EL (cell line): ENCODE data around the gene ERICH4.
A peak's percentile ranks its signal among the peaks of the same experiment; 100 is the strongest.
"Not testable (repeated sequence)": the region's sequence is repeated elsewhere in the genome, so short reads cannot be mapped to it uniquely, and the experiment has no call there.

Source experiments
- DNase-seq: peaks from one replicate; pipeline ENCODE4 v3.0.0-alpha.2; 2016

ERICH4 gene, protein sequence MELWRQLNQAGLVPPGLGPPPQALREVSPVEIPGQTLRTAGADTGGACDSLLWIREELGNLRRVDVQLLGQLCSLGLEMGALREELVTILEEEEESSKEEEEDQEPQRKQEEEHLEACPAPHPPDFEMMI

DNA sequence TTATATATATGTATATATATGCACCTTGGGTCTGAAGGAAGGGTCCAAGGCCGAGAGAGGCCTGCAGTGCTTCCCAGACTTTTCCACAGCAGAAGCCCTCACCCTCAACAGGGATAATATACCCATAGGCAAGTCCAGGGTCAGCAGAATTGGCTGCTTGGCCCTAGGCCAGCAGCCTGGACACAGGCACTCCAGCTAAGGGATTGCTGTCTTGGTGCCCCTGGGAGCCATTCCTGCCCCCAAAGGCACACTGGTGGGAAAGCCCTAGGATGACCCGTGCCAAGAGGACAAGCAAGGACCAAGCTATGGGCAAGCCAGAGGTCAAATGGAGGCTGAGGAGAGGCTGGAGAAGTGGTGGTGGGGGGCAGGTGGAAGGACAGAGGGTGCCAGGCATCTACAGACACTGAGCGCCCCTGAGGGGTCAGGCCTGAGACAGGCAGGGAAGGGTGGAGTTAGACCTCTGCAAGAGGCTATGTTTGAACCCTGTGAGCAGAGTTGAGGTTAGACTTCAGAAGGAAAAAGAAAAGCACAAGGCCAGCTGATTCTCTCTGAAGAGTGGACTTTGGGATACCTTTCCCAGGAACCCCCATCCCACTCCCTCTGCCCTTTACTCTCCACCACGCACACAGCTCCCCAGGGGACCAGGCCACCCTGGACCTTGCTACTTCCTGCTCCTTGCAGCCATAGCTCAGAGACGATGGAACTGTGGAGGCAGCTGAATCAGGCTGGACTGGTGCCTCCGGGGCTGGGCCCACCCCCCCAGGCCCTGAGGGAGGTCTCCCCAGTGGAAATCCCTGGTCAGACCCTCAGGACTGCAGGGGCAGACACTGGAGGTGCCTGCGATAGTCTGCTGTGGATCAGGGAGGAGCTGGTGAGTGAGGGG is at the start of gene ERICH4:
Gene ERICH4, plus strand, starts transcription at position 684 of the 883 bp plus-strand sequence. Its CDS starts 14 bp downstream, at position 698.
- DNase-seq = no peak

DNA sequence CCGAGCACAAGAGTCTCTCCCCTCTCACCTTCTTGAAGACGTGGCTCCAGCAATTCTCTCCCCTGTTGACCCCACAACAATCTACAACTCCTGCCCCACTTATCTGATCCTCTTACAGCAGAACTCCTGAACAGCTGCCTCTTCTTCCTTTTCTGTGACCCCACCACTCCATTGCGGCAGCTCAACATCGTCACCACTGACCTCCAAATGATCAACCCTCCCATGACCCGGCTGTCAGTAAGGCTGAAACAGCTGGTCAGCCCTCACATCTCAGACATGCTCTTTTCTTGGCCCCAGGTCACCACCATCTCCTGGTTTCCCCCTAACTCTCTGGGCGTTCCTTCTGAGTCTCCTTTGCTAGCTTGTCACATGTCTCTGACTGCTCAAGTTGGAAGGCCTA is 47.6 kb upstream of the ERICH4 start:
- DNase-seq = no peak

DNA sequence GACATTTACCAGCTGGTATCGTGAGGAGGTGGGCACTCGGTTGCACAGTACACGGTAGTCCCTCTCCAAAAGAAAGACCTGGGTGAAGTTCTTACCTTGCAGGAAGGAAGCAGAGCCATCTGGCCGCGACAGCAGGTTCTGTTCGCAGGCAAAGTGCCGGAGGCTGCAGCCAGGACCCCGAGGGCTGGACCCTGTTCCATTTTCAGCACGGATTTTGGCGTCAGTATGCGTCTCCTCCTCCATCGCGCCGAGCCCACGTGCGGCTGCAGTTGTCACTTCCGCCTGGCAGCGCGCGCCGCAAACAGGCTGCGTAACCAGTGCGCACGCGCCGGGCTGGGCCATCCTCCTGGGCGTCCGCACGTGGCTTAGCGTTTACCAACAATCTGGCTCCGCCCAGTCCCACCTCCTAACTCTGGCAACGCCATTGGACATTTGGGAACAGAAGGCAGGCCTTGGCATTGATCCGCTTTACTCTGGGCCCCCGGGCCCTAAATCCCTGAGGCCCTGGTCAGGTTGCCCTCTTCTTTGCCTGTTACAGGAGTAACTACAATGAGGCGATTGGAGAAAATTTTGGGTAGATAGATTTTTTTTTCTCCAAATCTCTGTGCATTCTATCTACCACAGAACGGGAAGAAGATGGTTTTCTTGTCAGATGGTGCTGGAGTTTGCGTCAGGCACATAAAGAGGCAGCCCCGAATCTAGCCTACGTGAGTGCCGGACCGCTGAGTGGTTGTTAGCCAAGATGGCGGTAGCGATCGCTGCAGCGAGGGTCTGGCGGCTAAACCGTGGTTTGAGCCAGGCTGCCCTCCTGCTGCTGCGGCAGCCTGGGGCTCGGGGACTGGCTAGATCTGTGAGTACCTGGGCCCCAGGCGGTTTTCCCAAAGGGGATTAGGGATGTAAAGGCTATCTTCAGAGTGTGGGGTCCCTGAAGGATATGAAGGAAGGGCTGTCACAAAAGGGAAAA is 45.6 kb upstream of the ERICH4 start, which contains the start of the genes BCKDHA and EXOSC5:
Gene BCKDHA, plus strand, starts transcription at position 733 of the 964 bp plus-strand sequence. Its CDS starts 10 bp downstream, at position 743.
Gene EXOSC5, minus strand, starts transcription at position 274 of the 964 bp plus-strand sequence. Its CDS starts 31 bp downstream, at position 243.
- DNase-seq = peak; percentile 100

DNA sequence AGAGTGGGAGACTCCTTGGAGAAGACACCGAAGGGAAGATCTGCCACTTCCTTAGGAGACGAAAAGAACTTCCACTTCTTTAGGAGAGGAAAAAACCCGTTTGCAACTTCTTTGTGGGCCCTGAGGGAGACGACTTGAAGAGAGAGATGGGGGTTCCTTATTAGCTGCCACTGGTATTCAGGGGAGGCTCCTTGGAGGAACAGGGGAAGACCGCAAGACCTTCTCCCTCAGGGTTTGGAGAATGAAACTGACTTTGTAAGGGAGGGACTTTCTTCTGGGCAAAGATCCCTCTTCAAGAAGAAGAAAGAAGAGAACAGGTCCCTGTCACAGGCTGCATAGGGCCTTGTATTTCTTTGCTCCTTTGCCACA is 44.9 kb upstream of the ERICH4 start:
- no peak for DNase-seq

DNA sequence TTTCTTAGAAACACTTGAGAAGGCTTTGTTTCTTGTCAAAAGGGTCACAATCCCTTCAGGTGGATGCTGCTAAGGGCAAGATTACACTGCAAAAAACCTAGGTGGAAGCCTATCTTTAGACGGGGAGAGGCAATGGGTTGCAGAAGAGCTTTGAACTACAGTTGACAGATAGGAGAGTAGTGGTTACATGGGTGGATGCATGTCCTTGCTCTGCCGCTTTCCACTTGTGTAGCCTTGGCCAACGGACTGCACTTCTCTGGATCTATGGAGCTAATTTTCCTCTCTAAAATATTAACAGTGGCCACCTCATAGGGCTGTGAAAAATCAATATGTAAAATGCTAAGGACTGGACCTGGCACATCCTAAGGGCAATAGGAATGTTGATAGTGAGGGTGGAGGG is 44.4 kb upstream of the ERICH4 start:
- no peak for DNase-seq

DNA sequence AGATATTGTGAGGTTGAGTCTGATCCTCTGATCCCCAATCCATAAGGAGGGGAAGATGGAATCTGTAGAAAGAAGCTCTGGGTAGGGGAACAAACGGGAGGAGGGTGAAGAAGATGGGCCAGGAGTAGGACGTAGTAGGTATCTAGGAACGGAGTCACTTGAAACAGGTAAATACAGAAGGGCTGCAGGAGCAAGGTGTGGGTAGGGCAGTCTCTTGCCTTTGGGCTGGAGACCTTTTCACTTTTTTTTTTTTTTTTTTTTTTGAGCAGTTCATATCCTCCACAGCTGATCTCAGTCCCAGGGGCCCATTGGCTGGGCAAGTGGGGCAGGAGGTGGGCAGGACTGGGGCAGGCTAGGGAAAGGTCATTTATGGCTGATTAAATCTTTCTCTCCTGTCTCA is 43.9 kb upstream of the ERICH4 start:
- DNase-seq = no peak

DNA sequence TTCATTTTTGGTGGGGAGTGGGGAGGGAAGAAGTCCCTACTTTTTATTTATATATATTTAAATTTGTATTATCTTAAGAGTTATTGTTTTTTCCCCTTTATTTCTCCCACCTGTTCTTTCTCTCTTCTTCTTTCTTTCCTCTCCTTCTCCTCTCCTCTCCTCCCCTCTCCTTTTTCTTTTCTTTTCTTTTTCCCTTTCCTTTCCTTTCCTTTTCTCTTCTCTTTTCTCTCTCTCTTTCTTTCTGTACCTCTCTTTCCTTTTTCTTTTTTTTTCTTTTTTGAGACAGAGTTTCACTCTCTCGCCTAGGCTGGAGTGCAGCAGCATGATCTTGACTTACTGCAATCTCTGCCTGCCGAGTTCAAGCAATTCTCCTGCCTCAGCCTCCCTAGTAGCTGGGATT is 43.4 kb upstream of the ERICH4 start:
- DNase-seq = no peak

DNA sequence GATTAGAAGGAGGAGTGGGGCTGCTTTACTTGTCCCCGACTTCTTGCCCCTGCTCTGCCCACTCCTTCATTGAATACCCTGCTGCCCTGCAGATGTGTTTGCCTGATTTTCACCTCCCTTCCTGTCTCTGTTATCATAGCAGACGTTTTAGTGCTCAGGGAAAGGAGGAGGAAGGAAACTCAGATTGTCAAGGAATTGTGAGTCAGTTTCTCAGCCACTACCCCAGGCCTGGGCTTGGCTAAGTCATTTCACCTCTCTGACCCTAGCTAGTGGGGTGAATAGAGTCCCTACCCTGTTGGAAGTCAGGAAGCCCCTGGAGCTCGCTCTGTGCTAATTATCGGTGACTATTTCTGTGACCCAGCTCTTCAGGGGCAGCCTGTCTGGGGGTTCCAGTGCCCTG is 41.5 kb upstream of the ERICH4 start:
- no peak for DNase-seq

DNA sequence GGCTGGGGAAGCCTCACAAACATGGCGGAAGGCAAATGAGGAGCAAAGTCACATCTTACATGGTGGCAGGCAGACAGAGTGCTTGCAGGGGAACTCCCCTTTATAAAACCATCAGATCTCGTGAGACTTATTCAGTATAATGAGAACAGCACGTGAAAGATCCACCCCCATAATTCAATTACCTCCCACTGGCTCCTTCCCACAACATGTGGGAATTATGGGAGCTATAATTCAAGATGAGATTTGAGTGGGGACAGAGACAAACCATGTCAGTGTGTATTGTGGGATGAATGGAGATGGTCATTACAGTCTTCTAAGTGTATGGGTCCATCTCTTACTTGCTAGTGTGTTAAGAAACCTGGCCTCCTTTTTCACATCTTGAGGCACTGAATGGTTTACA is 40.9 kb upstream of the ERICH4 start:
- DNase-seq = no peak

DNA sequence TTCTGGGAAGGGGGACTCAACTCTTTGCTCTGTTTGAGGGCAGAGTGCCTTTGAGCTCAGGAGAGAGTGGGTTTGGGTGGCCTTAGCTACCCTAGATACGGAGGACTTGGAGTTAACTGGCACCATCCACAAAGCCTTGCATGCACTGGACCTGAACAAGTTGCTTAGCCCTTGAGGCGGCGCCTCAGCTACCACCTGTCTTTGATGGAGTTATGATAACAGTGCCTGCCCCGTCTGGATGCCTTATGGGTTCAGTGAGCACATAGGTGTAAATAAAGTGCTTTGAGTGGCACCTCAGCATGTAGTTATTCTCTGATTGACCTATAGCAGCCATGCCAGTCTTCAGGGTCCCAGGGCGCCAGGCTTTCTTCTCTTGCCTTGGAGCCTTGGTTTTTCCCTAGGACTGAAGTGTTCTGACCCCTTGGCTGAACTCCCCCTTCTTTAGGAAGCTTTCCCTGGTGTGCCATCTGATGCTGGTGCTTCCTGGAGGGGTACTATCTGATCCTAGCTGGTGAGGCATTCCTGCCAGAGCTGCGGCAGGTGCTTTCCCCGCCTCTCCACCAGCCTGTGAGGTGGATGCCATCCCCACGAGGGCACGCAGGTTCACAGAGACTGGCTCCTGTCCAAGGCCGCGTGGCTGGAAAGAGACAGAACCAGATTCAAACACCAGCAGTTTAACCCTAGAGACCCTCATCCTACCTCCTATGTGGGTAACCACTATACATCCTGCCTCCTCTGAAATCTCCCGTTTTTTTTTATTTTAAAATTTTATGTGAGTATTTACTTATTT is 39.6 kb upstream of the ERICH4 start:
- no peak for DNase-seq

DNA sequence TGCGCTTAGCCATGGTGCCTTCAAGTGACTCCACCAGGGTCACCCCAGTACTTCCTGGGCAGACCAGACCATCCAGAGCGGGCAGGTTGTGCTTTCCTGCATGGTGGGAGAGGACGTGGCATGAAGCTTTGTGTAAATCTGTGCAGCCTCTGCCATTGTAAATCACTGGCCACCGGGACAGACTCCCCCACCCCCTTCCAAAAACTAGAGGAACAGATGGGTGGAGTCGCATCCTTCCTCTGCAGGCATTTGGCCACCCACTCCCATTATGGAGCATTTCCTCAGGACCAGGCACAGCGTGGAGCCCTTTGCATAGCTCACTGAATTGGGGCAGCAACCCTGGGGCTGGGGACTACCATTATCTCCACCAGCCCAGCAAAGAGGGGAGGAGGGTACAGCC is 37.2 kb upstream of the ERICH4 start:
- DNase-seq = no peak

DNA sequence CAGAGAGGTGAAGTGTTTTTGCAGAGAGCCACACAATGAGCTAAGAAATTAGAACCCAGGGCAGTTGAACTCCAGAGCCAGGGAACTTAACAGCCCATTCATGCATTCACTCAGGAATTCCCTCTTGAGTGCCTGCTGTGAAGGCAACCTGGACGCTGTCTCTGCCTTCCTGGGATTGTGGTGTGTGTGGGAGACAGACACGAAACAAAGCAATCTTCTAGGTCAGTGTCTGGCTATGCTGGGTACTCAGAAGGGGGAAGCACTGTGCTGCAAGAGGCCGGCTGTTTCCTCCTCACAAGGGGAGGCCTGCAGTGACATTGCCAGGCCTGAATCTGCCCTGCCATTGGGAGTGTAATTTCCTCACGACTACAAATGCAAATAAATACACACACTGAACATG is 35.7 kb upstream of the ERICH4 start:
- DNase-seq = no peak

DNA sequence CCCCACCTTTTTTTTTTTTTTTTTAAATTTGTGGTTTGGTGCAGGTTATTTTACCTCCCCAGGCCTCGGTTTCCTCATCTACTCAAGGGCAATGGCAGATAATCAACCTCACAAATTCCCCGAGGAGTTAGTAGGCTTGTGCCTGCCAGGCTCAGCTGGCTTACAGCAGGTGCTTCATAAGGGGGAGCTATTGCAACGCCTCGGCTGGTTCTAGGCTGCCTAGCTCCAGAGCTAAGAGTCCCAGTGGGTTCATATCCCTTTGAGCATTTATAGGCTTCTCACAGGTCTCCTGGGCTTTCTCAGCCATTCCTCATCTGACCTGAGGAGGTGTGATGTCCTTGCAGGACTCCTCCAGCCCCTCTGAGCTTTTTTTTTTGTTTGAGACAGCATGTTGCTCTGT is 34.7 kb upstream of the ERICH4 start:
- no peak for DNase-seq

DNA sequence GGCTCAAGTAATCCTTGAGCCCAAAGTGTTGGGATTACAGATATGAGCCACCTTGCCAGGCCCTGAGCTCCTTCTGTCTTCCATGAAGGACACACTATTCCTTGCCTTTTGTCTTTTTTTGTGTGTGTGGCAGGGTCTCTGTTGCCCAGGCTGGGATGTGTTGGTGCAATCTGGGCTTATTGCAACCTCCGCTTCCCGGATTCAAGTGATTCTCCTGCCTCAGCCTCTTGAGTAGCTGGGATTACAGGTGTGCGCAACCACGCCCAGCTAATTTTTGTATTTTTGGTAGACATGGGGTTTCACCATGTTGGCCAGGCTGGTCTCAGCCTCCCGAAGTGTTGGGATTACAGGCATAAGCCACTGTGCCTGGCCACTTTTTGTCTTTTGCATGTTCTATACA is 34.1 kb upstream of the ERICH4 start:
- not testable (repeated sequence) for DNase-seq

DNA sequence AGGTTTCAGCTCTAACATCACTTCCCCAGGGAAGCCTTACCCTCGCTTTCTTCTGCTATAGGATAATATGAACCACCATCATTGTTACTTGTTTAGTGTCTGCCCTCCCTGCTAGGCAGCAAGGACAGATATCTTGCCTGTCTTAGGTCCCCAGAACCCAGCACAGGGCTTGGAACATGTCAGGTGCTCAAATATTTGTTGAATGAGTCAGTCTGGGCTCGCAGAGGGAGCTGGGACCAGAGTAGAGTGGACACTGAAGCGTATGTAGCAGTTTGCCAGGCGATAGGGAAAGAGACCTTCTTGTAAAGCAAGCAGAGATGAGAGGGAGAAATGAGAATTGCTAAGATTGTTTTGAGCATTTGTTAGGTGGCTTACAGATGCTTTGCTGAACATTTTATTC is 33.7 kb upstream of the ERICH4 start:
- peak; percentile 42 for DNase-seq

DNA sequence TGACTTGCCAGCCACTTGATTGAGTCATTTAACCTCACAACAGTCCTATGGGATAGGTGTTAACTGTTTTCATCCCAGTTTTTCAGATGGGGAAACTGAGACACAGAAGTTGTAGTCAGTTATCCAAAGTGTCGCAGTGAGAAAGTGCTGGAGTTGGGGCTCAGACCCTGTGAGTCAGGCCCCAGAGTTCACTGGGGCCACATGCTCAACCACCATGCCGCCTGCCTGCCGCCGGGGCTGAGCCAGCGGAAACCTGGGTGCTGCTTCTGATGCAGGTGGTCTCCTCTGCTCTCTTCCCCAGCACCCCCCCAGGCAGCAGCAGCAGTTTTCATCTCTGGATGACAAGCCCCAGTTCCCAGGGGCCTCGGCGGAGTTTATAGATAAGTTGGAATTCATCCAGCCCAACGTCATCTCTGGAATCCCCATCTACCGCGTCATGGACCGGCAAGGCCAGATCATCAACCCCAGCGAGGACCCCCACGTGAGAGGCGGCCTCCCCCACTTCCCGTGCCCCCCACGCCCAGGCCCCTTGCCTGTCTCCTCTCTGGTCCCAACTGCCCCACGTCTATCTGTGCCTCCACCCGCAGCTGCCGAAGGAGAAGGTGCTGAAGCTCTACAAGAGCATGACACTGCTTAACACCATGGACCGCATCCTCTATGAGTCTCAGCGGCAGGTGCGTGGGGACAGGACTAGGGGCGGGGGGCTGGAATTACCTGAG is 32.5 kb upstream of the ERICH4 start:
- no peak for DNase-seq

DNA sequence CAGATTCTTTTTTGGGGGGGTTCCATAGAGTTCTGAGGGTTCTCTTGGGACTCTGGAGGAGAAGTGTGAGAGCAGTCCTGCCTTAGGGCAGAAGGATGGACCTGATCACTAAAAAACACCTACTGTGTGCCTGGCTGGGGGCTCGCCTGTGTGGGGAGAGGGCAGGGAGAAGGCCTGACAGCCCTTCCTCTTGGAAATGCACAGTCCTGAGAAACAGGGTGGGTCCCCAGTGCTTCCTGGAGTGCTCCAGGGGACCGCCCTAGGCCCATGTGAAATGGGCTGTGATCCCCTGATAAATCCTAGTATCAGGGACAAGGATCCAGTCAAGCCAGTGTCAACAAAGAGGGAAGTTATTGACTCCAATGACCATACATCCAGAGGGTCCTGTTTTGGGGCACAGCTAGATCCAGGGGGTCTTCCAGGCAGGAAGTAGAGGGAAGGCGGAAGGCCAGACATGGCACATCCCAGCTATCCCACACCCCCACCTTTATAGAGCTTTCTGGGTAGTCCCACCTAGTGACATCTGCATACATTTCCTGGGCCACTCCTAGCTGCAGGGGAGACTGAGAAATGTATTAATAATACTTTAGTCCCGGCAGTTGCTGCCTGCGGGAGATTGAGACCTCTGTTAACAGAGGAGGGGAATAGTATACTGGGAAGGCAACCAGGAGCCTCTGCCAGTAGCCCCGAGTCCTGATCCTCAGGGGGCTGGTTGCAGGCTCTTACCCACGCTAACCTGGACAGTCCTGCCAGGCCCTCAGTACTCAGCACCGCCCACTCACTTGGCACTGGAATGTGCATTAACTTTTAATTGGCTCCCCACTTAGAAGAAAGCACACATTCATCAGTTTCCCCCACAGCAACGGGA is 31.6 kb upstream of the ERICH4 start:
- no peak for DNase-seq

DNA sequence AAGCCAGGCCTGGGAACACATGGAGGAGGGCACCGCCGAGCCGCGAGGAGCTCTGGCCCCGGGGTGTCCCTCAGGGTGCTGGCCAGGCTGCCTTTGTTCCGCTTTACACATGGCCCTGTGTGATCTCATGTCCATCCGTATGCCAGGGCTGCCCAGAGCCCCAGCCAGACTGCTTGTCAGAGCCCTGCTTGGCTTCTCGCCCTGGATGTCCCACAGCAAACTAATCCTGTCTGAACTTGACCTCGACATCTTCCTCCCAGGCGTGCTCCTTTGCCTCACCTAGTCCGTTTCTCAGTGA is 31.0 kb upstream of the ERICH4 start:
- no peak for DNase-seq

DNA sequence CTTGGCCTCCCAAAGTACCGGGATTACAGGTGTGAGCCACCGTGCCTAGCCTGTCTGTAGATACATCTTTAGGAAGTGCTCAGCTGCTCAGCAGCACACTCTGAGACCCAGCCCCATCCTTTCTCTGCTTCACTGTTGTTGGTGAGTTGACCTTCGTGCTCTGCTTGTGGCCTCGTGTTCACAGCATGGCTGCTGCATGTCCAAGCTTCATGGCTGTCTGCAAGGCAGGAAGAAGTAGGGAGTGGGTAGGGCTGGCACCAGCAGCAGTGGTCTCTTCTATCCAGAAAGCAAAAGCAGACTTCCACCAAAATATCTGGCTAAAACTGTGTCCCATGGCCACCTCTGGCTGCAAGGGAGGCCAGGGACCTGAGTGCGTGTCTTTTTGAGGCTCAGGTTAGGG is 30.0 kb upstream of the ERICH4 start:
- DNase-seq = no peak

DNA sequence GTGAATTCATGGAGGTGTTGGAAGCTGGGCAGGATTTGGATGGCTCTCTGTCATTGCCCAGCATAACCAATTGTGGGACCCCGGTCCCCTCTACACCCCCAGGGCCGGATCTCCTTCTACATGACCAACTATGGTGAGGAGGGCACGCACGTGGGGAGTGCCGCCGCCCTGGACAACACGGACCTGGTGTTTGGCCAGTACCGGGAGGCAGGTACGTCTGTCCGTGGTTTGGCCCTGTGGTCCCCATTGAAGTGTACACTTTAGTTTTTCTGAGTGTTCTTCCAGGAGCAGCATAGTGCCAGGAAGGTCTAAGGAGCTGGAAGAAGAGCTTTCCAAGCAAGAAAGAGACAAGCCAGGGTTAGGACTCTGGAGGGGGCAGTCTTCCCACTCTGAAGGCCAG is 29.0 kb upstream of the ERICH4 start:
- no peak for DNase-seq

DNA sequence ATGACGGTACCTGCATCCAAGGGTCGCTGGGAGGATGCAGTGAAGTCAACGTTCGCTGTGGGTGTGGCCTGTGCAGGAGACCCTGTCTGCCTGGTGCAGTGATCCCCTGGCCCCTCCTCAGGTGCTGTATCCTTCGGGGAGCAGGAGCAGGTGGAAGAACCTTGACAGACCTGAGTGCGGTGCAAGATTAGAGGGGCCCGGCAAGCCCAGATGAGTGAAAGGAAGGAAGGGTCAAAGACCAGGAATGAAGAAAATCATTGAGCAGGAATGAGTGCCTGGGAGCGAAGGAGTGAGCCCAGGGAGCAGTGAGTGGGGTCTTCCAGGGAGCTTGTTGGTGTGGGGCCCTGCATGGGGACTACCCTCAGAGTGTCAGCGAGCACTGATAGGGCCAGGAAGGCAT is 28.5 kb upstream of the ERICH4 start:
- DNase-seq = no peak
